ENCODE measurements around the gene GSTCD.

Gene GSTCD

DNA sequence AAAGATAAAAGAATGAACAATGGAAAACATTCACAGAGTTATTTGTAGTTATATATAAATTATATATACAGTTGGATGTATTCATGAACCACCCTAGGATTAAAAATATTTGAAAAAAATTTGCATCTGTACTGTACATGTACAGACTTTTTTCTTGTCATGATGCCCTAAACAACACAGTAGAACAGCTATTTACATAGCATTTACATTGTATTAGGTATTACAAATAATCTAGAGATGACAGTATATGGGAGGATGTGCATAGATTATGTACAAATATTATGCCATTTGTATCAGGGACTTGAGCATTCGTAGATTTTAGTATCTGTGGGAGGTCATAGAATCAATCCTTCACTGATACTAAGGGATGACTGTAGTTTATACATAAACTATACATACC is 44.8 kb downstream of the GSTCD start:
- H2AFZ ChIP-seq (ENCODE audit: low read length) = no peak overlapping the region
- no peaks in the 10 kb centered on the region for H4K20me1 ChIP-seq (ENCODE audit: insufficient read depth, low read length)
- no peak overlapping the region for H3K4me2 ChIP-seq (ENCODE audit: low read length)
- H3K4me1 ChIP-seq (ENCODE audit: insufficient read depth, low read length, severe bottlenecking) = no peaks in the 10 kb centered on the region
- H3K36me3 ChIP-seq (ENCODE audit: insufficient read depth, low read length) = no peaks in the 10 kb centered on the region
- TF ChIP-seq, protein P1, sequence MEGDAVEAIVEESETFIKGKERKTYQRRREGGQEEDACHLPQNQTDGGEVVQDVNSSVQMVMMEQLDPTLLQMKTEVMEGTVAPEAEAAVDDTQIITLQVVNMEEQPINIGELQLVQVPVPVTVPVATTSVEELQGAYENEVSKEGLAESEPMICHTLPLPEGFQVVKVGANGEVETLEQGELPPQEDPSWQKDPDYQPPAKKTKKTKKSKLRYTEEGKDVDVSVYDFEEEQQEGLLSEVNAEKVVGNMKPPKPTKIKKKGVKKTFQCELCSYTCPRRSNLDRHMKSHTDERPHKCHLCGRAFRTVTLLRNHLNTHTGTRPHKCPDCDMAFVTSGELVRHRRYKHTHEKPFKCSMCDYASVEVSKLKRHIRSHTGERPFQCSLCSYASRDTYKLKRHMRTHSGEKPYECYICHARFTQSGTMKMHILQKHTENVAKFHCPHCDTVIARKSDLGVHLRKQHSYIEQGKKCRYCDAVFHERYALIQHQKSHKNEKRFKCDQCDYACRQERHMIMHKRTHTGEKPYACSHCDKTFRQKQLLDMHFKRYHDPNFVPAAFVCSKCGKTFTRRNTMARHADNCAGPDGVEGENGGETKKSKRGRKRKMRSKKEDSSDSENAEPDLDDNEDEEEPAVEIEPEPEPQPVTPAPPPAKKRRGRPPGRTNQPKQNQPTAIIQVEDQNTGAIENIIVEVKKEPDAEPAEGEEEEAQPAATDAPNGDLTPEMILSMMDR (IDR thresholded peaks at IDR 0.05; ENCODE audit: low read length) = no peak
- TF ChIP-seq EZH2 (IDR thresholded peaks at IDR 0.05; ENCODE audit: borderline replicate concordance, low read length) = no peak
- H3K9me3 ChIP-seq (ENCODE audit: low read length) = no peaks in the 10 kb centered on the region
- no peak overlapping the region for H3K4me3 ChIP-seq (ENCODE audit: low read depth, low read length, poor library complexity, severe bottlenecking)
- H3F3A ChIP-seq (ENCODE audit: insufficient read depth, low read length) = no peaks in the 10 kb centered on the region; the same call in 1 of the 2 replicates
- no peaks in the 10 kb centered on the region for H3K79me2 ChIP-seq (ENCODE audit: insufficient read depth, low read length)
- H3K27ac ChIP-seq (ENCODE audit: low read depth, low read length, poor library complexity, severe bottlenecking) = no peak overlapping the region
- no peaks in the 10 kb centered on the region for H3K27me3 ChIP-seq (ENCODE audit: insufficient read depth, low read length)
- no peak overlapping the region for H3K9ac ChIP-seq (ENCODE audit: low read length)
- no peaks in the 10 kb centered on the region for H3K9me2 ChIP-seq (ENCODE audit: low read depth, low read length)

DNA sequence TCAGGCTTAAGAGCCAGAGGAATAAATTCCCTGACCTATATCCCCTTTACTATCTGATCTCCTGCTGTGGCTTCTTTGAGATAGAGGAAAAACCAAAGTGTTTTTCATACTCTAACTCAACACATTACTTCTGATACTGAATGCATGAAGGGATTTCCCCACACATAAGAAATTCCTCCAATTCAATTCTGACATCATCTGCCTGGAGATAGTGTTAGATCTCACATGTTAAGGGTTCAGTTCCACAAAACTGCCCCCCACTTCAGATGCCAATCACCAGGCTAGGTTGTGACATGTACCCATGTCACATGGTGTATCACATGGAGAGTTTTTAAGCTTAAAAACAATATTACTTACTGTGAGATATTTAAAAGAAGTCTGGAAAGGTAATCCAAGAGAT is 46.8 kb downstream of the GSTCD start:
- Histone ChIP-seq H3K9me3 (ENCODE audit: low read length) (no peaks in the 10 kb centered on the region), H3K4me1 (ENCODE audit: insufficient read depth, low read length, severe bottlenecking) (no peaks in the 10 kb centered on the region), H3F3A (ENCODE audit: insufficient read depth, low read length) (no peaks in the 10 kb centered on the region; the same call in 1 of the 2 replicates), H3K9ac (ENCODE audit: low read length) (no peak overlapping the region), H3K27me3 (ENCODE audit: insufficient read depth, low read length) (no peaks in the 10 kb centered on the region), H3K9me2 (ENCODE audit: low read depth, low read length) (no peaks in the 10 kb centered on the region; the same call in 1 of the 2 replicates), H3K27ac (ENCODE audit: low read depth, low read length, poor library complexity, severe bottlenecking) (no peak overlapping the region), H3K4me2 (ENCODE audit: low read length) (no peak overlapping the region), H2AFZ (ENCODE audit: low read length) (no peak overlapping the region), H4K20me1 (ENCODE audit: insufficient read depth, low read length) (no peaks in the 10 kb centered on the region), H3K36me3 (ENCODE audit: insufficient read depth, low read length) (no peaks in the 10 kb centered on the region), H3K4me3 (ENCODE audit: low read depth, low read length, poor library complexity, severe bottlenecking) (no peak overlapping the region), H3K79me2 (ENCODE audit: insufficient read depth, low read length) (no peaks in the 10 kb centered on the region)
- TF ChIP-seq, protein P1 (IDR thresholded peaks at IDR 0.05; ENCODE audit: low read length) = no peak
- TF ChIP-seq EZH2 (IDR thresholded peaks at IDR 0.05; ENCODE audit: borderline replicate concordance, low read length) = no peak

GRCh38 chr4:105758958-105759357 is 50.4 kb downstream of the GSTCD start:
- no peaks in the 10 kb centered on the region for H3K27me3 ChIP-seq (ENCODE audit: insufficient read depth, low read length)
- H3K9me2 ChIP-seq (ENCODE audit: low read depth, low read length) = no peaks in the 10 kb centered on the region; the same call in 1 of the 2 replicates
- no peaks in the 10 kb centered on the region for H3F3A ChIP-seq (ENCODE audit: insufficient read depth, low read length)
- no peaks in the 10 kb centered on the region for H3K36me3 ChIP-seq (ENCODE audit: insufficient read depth, low read length)
- H3K27ac ChIP-seq (ENCODE audit: low read depth, low read length, poor library complexity, severe bottlenecking) = no peak overlapping the region
- no peak overlapping the region for H3K4me2 ChIP-seq (ENCODE audit: low read length)
- no peaks in the 10 kb centered on the region for H3K4me1 ChIP-seq (ENCODE audit: insufficient read depth, low read length, severe bottlenecking)
- no peaks in the 10 kb centered on the region for H3K9me3 ChIP-seq (ENCODE audit: low read length)
- no peak overlapping the region for H3K9ac ChIP-seq (ENCODE audit: low read length)
- no peaks in the 10 kb centered on the region for H4K20me1 ChIP-seq (ENCODE audit: insufficient read depth, low read length)
- no peak overlapping the region for H2AFZ ChIP-seq (ENCODE audit: low read length)
- H3K4me3 ChIP-seq (ENCODE audit: low read depth, low read length, poor library complexity, severe bottlenecking) = no peak overlapping the region
- TF ChIP-seq EZH2 (IDR thresholded peaks at IDR 0.05; ENCODE audit: borderline replicate concordance, low read length) = no peak
- TF ChIP-seq, protein P1 (IDR thresholded peaks at IDR 0.05; ENCODE audit: low read length) = no peak
- H3K79me2 ChIP-seq (ENCODE audit: insufficient read depth, low read length) = no peaks in the 10 kb centered on the region

Data from OCI-LY1 (cell line).